Esophagus mucosa (tissue), 1 donor: ENCODE results near the gene RASSF4. TPM values are rescaled to one million over a fixed set of nuclear protein-coding genes. Genes with fewer than 3 reads are reported as not detected.

ENCODE experiments used
- ATAC-seq: fragments of 200-7000 bp; cut with Tn5 transposase; one replicate; pipeline ENCODE4 v1.9.1; 2020
- total RNA-seq: library from RNA; stranded (reverse); gene quantifications from one replicate; pipeline ENCODE4 v1.2.4, GENCODE V29; 2023
- donor health status: DM: yes; HTN: yes; CAD: no.

Gene RASSF4
- total RNA-seq, 1 donor from 2014 or later: 2.3 TPM

- no peak for ATAC-seq
These were observed 11.0 kb upstream of the RASSF4 start for GRCh38 chr10:44948642-44949041.

- peak; percentile 62 for ATAC-seq
These were observed 10.3 kb upstream of the RASSF4 start for GRCh38 chr10:44949127-44949802.

GRCh38 chr10:44949915-44950314 is 9.7 kb upstream of the RASSF4 start:
- no peak for ATAC-seq

GRCh38 chr10:44950326-44951225 is 9.0 kb upstream of the RASSF4 start:
- no peak for ATAC-seq

- no peak for ATAC-seq
These were observed 7.9 kb upstream of the RASSF4 start for GRCh38 chr10:44951576-44952226.

GRCh38 chr10:44952779-44953231 is 6.8 kb upstream of the RASSF4 start:
- no peak for ATAC-seq

GRCh38 chr10:44954042-44954441 is 5.6 kb upstream of the RASSF4 start:
- no peak for ATAC-seq

- ATAC-seq: no peak
These were observed 4.6 kb upstream of the RASSF4 start for GRCh38 chr10:44954962-44955361.

- ATAC-seq: no peak
These were observed 4.1 kb upstream of the RASSF4 start for GRCh38 chr10:44955413-44956070.

- no peak for ATAC-seq
These were observed 3.4 kb upstream of the RASSF4 start for GRCh38 chr10:44956226-44956625.

- ATAC-seq: no peak
These were observed 2.6 kb upstream of the RASSF4 start for GRCh38 chr10:44956717-44957706.

- ATAC-seq: no peak
These were observed 1.3 kb upstream of the RASSF4 start for GRCh38 chr10:44958196-44958897.

GRCh38 chr10:44958898-44959246 is 730 bp upstream of the RASSF4 start:
- ATAC-seq: no peak

GRCh38 chr10:44960088-44960460 is 472 bp downstream of the RASSF4 start:
- no peak for ATAC-seq

GRCh38 chr10:44960482-44961229 is 1.1 kb downstream of the RASSF4 start:
- ATAC-seq: no peak

GRCh38 chr10:44961230-44961571 is 1.6 kb downstream of the RASSF4 start:
- no peak for ATAC-seq

GRCh38 chr10:44961931-44962750 is 2.5 kb downstream of the RASSF4 start:
- ATAC-seq: no peak

- ATAC-seq: no peak
These were observed 3.5 kb downstream of the RASSF4 start for GRCh38 chr10:44962870-44963738.
